GM12878 (cell line): Measurements from ENCODE around the gene RCAN1. TPM values are rescaled to one million over a fixed set of nuclear protein-coding genes. Genes with fewer than 3 reads are reported as not detected.

Experiments used
- ATAC-seq: fragments of 200-7000 bp; cut with Tn5 transposase; 3 replicates; pipeline ENCODE4 v1.9.1; 2020; ENCODE audit warnings: mild to moderate bottlenecking, moderate library complexity
- BruUV-seq: library from RNA; stranded (reverse); fragments of 400-500 nt; replicated peaks from 2 replicates; lab custom pipeline; 2021; lab: Mats Ljungman, UMichigan
- CTCF ChIA-PET: fragments of 300-600 bp; sonication (Branson Sonifier 250); formaldehyde crosslinking; extraction: SDS; loops from one replicate; lab custom pipeline; 2021; ENCODE audit warnings: inconsistent platforms; lab: Yijun Ruan, JAX
- POLR2A ChIA-PET: fragments of 350-600 bp; formaldehyde crosslinking; extraction: SDS; loops from one replicate; lab custom pipeline; 2021; ENCODE audit warnings: inconsistent platforms; lab: Charles Lee
- RAD21 ChIA-PET: fragments of 300-600 bp; sonication (Branson Sonifier 250); formaldehyde crosslinking; loops from one replicate; lab custom pipeline; 2023; ENCODE audit warnings: antibody characterized with exemption; ENCODE audit not compliant: unreplicated experiment; lab: Charles Lee
- SMC1A ChIA-PET: fragments of 300-600 bp; sonication (Branson Sonifier 250); formaldehyde crosslinking; loops from one replicate; lab custom pipeline; 2023; ENCODE audit not compliant: unreplicated experiment, uncharacterized antibody; lab: Charles Lee
- DNase-seq: peaks from one replicate; pipeline ENCODE4 v3.0.0-alpha.2; 2011; ENCODE audit warnings: low read depth, low spot score
- FAIRE-seq: peaks from 3 replicates; lab custom pipeline; 2011; peaks lifted over from hg19 to GRCh38; lab: Jason Lieb, UNC
- H2AFZ ChIP-seq: 2 replicates; pipeline ENCODE4 v1.6.0; 2011; ENCODE audit warnings: low read depth, low read length, control low read depth; ENCODE audit not compliant: control insufficient read depth
- H3K27ac ChIP-seq: 2 replicates; pipeline ENCODE4 v1.5.1; 2011; ENCODE audit warnings: control low read depth; ENCODE audit not compliant: control insufficient read depth, insufficient read depth
- H3K27me3 ChIP-seq, 2 experiments: replicated peaks in 1 of 2; 2 replicates each; pipeline versions ENCODE4 v1.6.0 to v1.6.1; 2011; ENCODE audit warnings: low read length in 1 of 2; ENCODE audit not compliant: control insufficient read depth in 2 of 2, insufficient read depth in 2 of 2
- H3K36me3 ChIP-seq, 2 experiments: 2 replicates each; pipeline ENCODE4 v1.5.1; 2011; ENCODE audit warnings: low read length in 1 of 2; ENCODE audit not compliant: control insufficient read depth in 2 of 2, insufficient read depth in 2 of 2
- H3K4me1 ChIP-seq: 2 replicates; pipeline ENCODE4 v1.6.1; 2011; ENCODE audit warnings: mild to moderate bottlenecking, low read length, moderate library complexity, mixed read lengths; ENCODE audit not compliant: control insufficient read depth, insufficient read depth
- H3K4me2 ChIP-seq: 2 replicates; pipeline ENCODE4 v1.6.0; 2011; ENCODE audit warnings: control low read depth; ENCODE audit not compliant: control insufficient read depth, insufficient read depth
- H3K4me3 ChIP-seq: fragments of 200-600 bp; sonication (generic); 2 replicates; pipeline ENCODE4 v1.5.1; 2016
- H3K79me2 ChIP-seq: 2 replicates; pipeline ENCODE4 v1.6.0; 2011; ENCODE audit warnings: low read length; ENCODE audit not compliant: control insufficient read depth, insufficient read depth
- H3K9ac ChIP-seq: 2 replicates; pipeline ENCODE4 v1.8.0; 2011; ENCODE audit warnings: low read length, control low read depth, mixed read lengths; ENCODE audit not compliant: control insufficient read depth, insufficient read depth
- H3K9me3 ChIP-seq: replicated peaks from 3 replicates; pipeline ENCODE4 v1.5.1; 2011; ENCODE audit warnings: mild to moderate bottlenecking, low read length; ENCODE audit not compliant: control insufficient read depth, insufficient read depth
- H4K20me1 ChIP-seq: 2 replicates; pipeline ENCODE4 v1.6.0; 2011; ENCODE audit not compliant: control insufficient read depth, insufficient read depth
- BHLHE40 ChIP-seq, 2 experiments: fragments of 450-650 bp in 1 of 2; IDR thresholded peaks; 2 replicates each; pipeline ENCODE4 v1.6.1; 2011 to 2017; ENCODE audit warnings: low read depth in 2 of 2, borderline replicate concordance in 1 of 2, improper control_type of control experiment in 1 of 2, low read length in 1 of 2, mild to moderate bottlenecking in 1 of 2
- CBX5 ChIP-seq: sonication (generic); IDR thresholded peaks from 2 replicates; pipeline ENCODE4 v1.6.1; 2016; ENCODE audit warnings: low read depth, moderate library complexity, mild to moderate bottlenecking, inconsistent platforms
- CHD4 ChIP-seq: fragments of 200-600 bp; sonication (generic); IDR thresholded peaks from 2 replicates; pipeline ENCODE4 v1.6.1; 2016; ENCODE audit warnings: mild to moderate bottlenecking
- FOS ChIP-seq: IDR thresholded peaks from 3 replicates; pipeline ENCODE4 v1.6.1; 2011; ENCODE audit warnings: borderline replicate concordance; ENCODE audit not compliant: insufficient read length; ENCODE audit errors: extremely low read depth
- IKZF1 ChIP-seq: fragments of 450-650 bp; conservative IDR thresholded peaks from 2 replicates; pipeline ENCODE4 v1.6.1; 2017; ENCODE audit warnings: antibody characterized with exemption, mild to moderate bottlenecking
- MYC ChIP-seq: IDR thresholded peaks from 2 replicates; pipeline ENCODE4 v1.6.1; 2011; ENCODE audit warnings: mild to moderate bottlenecking, low read length, moderate library complexity, inconsistent platforms; ENCODE audit not compliant: insufficient read depth, insufficient replicate concordance, insufficient read length, severe bottlenecking
- POU2F2 ChIP-seq: IDR thresholded peaks from 3 replicates; pipeline ENCODE4 v1.6.1; 2011; ENCODE audit warnings: low read depth, mild to moderate bottlenecking, low read length, borderline replicate concordance
- RBBP5 ChIP-seq: fragments of 200-600 bp; sonication (generic); conservative IDR thresholded peaks from 2 replicates; pipeline ENCODE4 v1.6.1; 2016
- RCOR1 ChIP-seq: conservative IDR thresholded peaks from 2 replicates; pipeline ENCODE4 v1.6.1; 2012; ENCODE audit warnings: low read depth, low read length, improper control_type of control experiment
- SMAD5 ChIP-seq: IDR thresholded peaks from 2 replicates; pipeline ENCODE4 v1.6.1; 2016; ENCODE audit warnings: antibody characterized with exemption, low read depth
- SPI1 ChIP-seq: IDR thresholded peaks from 2 replicates; pipeline ENCODE4 v1.6.1; 2011; ENCODE audit warnings: low read depth, mild to moderate bottlenecking, low read length, moderate library complexity, borderline replicate concordance; ENCODE audit not compliant: insufficient read depth
- SUZ12 ChIP-seq: fragments of 200-600 bp; sonication (generic); IDR thresholded peaks from one replicate; pipeline ENCODE4 v1.6.1; 2018; ENCODE audit warnings: antibody characterized with exemption, mild to moderate bottlenecking; ENCODE audit not compliant: unreplicated experiment
- TCF3 ChIP-seq: IDR thresholded peaks from 2 replicates; pipeline ENCODE4 v1.6.1; 2012; ENCODE audit warnings: low read depth, mild to moderate bottlenecking, low read length, borderline replicate concordance; ENCODE audit not compliant: insufficient read depth
- WGBS: methylation state at CpG from one replicate; pipeline ENCODE4 v1.1.6; 2016; ENCODE audit warnings: low lambda C conversion rate; ENCODE audit not compliant: insufficient replicate concordance, insufficient coverage; ENCODE audit errors: missing lambda C conversion rate; 5-methylcytosine and 5-hydroxymethylcytosine counted together
- in situ Hi-C: fragments of 300-500 bp; cut with MboI; formaldehyde crosslinking; loops from 9 replicates; pipeline ENCODE4 v1.14.3; 2018; ENCODE audit warnings: mixed read lengths
- intact Hi-C: fragments of 100-400 bp; cut with micrococcal nuclease; formaldehyde crosslinking; loops from one replicate; pipeline ENCODE4 v1.14.2; 2022; ENCODE audit not compliant: unreplicated experiment
- polyA plus RNA-seq, 11 experiments: library from polyadenylated mRNA; depleted of rRNA in 4 of 11; unstranded in 6 of 11; stranded (reverse) in 5 of 11; fragments of >200 nt; fragmentation: Nextera tagmentation in 4 of 11; fragmentation: Illumina TruSeq in 1 of 11; extraction: Ambion mirVana in 4 of 11; extraction: Trizol in 1 of 11; gene quantifications; 1 replicate in 1 of 11; 2 replicates in 10 of 11; pipeline versions ENCODE4 v1.2.1 to v1.2.3, GENCODE V29; 2011 to 2016; ENCODE audit warnings: inconsistent platforms in 2 of 11, missing spikeins in 2 of 11, low read depth in 1 of 11
- total RNA-seq, 4 experiments: library from RNA; depleted of rRNA in 3 of 4; stranded (reverse); fragments of >200 nt in 3 of 4; fragmentation: Illumina TruSeq in 1 of 4; extraction: Trizol in 1 of 4; gene quantifications; 2 replicates each; pipeline versions ENCODE4 v1.2.1 to v1.2.3, GENCODE V29; 2013 to 2021
- TF ChIP-seq, protein P1 (sequence below): fragments of 450-650 bp; IDR thresholded peaks from 2 replicates; pipeline ENCODE4 v1.6.1; 2018; ENCODE audit warnings: borderline replicate concordance, mild to moderate bottlenecking; ENCODE audit not compliant: partially characterized antibody

Gene RCAN1
- total and polyA plus RNA-seq, 10 of the 15 experiments (the other 5 are each of a cell fraction or from before 2014, with no cell fraction given) = 2.8 to 12.9 (median 10.5) TPM

DNA sequence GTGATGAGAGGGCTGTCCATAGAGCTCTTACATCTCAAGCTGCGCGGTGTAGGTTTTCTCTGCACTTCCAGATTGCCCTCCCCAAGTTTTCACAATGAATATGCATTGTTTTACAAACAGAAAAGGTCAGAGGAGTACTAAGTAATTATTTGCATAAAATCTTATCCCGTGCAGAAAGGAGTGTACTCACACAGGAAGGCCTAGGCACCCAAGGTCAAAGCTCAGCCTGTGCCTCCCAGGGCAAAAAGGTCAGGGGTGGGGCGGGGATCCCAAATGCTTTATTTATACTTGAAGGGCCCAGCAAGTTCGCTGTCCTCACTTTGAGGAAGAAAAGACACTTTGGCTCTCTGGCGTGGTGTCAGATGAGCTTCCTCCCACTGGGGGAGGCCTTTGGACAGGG is 92.6 kb downstream of the RCAN1 start:
- 66% methylated on average over 6 of the region's 6 CpGs for WGBS
- no TSS peak for BruUV-seq
- DNase-seq (no peak), ATAC-seq (no peak), FAIRE-seq (no peak)
- Histone ChIP-seq H4K20me1 (no peaks in the 10 kb centered on the region), H3K27me3 (no peaks in the 10 kb centered on the region), H3K9ac (no peak overlapping the region), H3K4me3 (no peak overlapping the region), H3K9me3 (no peaks in the 10 kb centered on the region), H3K79me2 (no peaks in the 10 kb centered on the region; the same call in 1 of the 2 replicates), H2AFZ (no peak overlapping the region), H3K4me2 (0 out of 2 replicates have a peak overlapping the region, but pooled peaks have one; percentile 38), H3K36me3 (peaks cover 0 to 2% of the 10 kb centered on the region in 2 experiments; a peak in 1 of 4 replicates), H3K4me1 (peaks cover 14% of the 10 kb centered on the region), H3K27ac (no peak overlapping the region)
- ChIA-PET RAD21 (interaction anchor here (1.2 to 2.0 kb wide), 3 partner anchors 11 to 81 kb away, joined by 3 to 5 read pairs (median 4); no protein-coding TSS in a partner anchor), SMC1A (interaction anchor here (0.6 to 1.5 kb wide), 3 partner anchors 11 to 60 kb away, joined by 3 to 5 read pairs (median 4); no protein-coding TSS in a partner anchor), POLR2A (interaction anchor here (0.7 kb wide), 1 partner anchor 902 kb away, joined by 3 read pairs; no protein-coding TSS in a partner anchor), CTCF (interaction anchor here (0.6 to 4.8 kb wide), 4 partner anchors 11 to 109 kb away, joined by 3 to 23 read pairs (median 4); no protein-coding TSS in a partner anchor)
- in situ Hi-C loops (no loop called here), intact Hi-C loops (no loop called here)
- TF ChIP-seq MYC = no peak
- TF ChIP-seq CHD4 = no peak
- TF ChIP-seq POU2F2 = peak; percentile 50; the same call in 1 of the 3 replicates
- TF ChIP-seq BHLHE40 (IDR thresholded peaks at IDR 0.05; ENCODE audit: borderline replicate concordance in 1 of 2, low read depth in 2 of 2, low read length in 1 of 2) = peak in 1 of 2 experiments; percentile 24; a peak in 1 of 4 replicates

DNA sequence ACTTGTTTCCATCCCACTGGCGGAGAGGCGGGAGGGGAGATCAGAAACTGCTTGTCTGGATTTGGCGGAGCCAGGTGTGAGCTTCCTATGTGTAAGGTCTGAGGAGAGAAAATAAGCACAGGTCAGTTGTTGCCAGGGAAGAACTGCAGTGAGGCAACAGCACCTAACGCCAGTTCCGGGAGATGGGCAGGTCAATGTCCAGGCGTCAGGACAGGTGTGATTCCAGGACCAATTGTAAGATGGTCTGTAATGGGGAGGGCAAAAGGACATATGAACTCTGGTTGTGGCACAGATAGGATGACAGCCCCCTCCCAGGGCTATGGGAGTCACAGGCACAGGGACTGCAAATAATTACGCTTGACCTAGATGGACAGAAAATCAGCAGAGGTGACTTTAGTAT is 93.4 kb downstream of the RCAN1 start:
- Histone ChIP-seq H3K27me3 (no peaks in the 10 kb centered on the region), H3K9me3 (no peaks in the 10 kb centered on the region), H3K36me3 (peaks cover 0 to 2% of the 10 kb centered on the region in 2 experiments; a peak in 1 of 4 replicates), H3K79me2 (no peaks in the 10 kb centered on the region; the same call in 1 of the 2 replicates), H3K9ac (no peak overlapping the region), H3K4me3 (no peak overlapping the region), H3K27ac (no peak overlapping the region), H2AFZ (no peak overlapping the region), H3K4me2 (no peak overlapping the region), H3K4me1 (peaks cover 10% of the 10 kb centered on the region), H4K20me1 (no peaks in the 10 kb centered on the region)
- CTCF ChIA-PET = interaction anchor here (1.5 to 4.8 kb wide), 3 partner anchors 11 to 109 kb away, joined by 3 to 23 read pairs (median 5); no protein-coding TSS in a partner anchor
- FAIRE-seq (no peak), DNase-seq (no peak), ATAC-seq (no peak)
- POLR2A ChIA-PET = no interaction called here
- RAD21 ChIA-PET = interaction anchor here (1.4 to 2.0 kb wide), 2 partner anchors 61 to 81 kb away, joined by 4 to 5 read pairs; no protein-coding TSS in a partner anchor
- WGBS = 98% methylated on average over 7 of the region's 7 CpGs
- SMC1A ChIA-PET = interaction anchor here (0.6 kb wide), 1 partner anchor 26 kb away, joined by 4 read pairs; no protein-coding TSS in a partner anchor
- intact Hi-C loops = no loop called here
- no TSS peak for BruUV-seq
- in situ Hi-C loops = no loop called here
- no peak for TF ChIP-seq SMAD5
- TF ChIP-seq IKZF1 = no peak
- TF ChIP-seq, protein P1, sequence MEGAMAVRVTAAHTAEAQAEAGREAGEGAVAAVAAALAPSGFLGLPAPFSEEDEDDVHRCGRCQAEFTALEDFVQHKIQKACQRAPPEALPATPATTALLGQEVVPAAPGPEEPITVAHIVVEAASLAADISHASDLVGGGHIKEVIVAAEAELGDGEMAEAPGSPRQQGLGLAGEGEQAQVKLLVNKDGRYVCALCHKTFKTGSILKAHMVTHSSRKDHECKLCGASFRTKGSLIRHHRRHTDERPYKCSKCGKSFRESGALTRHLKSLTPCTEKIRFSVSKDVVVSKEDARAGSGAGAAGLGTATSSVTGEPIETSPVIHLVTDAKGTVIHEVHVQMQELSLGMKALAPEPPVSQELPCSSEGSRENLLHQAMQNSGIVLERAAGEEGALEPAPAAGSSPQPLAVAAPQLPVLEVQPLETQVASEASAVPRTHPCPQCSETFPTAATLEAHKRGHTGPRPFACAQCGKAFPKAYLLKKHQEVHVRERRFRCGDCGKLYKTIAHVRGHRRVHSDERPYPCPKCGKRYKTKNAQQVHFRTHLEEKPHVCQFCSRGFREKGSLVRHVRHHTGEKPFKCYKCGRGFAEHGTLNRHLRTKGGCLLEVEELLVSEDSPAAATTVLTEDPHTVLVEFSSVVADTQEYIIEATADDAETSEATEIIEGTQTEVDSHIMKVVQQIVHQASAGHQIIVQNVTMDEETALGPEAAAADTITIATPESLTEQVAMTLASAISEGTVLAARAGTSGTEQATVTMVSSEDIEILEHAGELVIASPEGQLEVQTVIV = no peak
- no peak for TF ChIP-seq RBBP5
- TF ChIP-seq TCF3 = no peak
- no peak for TF ChIP-seq FOS
- TF ChIP-seq CBX5 = no peak
- no peak for TF ChIP-seq RCOR1
- no peak for TF ChIP-seq SUZ12
- TF ChIP-seq SPI1 = no peak
